Loucy (cell line): ENCODE results near the gene TMEM245.

Experiments
- EZH2phosphoT487 ChIP-seq: fragments of 200-600 bp; IDR thresholded peaks from 2 replicates; pipeline ENCODE4 v1.6.1; 2018; ENCODE audit warnings: antibody characterized with exemption, mild to moderate bottlenecking, moderate library complexity, borderline replicate concordance
- TF ChIP-seq, protein P1 (sequence below): fragments of 200-600 bp; sonication (generic); conservative IDR thresholded peaks from 2 replicates; pipeline ENCODE4 v1.5.1; 2014; ENCODE audit warnings: mild to moderate bottlenecking, antibody characterized with exemption, low read length

DNA sequence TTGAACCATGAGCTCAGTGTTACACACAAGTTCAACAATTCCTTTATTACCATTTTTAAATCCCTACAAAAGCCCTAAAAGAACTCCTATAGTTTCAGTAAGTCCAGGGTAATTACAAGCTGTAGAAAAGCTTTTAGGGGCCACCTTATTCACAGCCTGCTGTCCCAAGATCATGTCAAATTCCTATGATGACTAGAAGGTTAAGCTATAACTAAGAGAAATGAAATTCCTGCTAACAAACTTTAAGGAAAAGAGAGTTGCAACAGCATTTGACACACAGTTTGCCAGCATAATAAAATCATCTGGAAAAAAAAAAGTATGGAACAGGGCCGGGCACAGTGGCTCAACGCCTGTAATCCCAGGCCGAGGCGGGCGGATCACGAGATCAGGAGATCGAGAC is 31.5 kb downstream of the TMEM245 start:
- TF ChIP-seq, protein P1, sequence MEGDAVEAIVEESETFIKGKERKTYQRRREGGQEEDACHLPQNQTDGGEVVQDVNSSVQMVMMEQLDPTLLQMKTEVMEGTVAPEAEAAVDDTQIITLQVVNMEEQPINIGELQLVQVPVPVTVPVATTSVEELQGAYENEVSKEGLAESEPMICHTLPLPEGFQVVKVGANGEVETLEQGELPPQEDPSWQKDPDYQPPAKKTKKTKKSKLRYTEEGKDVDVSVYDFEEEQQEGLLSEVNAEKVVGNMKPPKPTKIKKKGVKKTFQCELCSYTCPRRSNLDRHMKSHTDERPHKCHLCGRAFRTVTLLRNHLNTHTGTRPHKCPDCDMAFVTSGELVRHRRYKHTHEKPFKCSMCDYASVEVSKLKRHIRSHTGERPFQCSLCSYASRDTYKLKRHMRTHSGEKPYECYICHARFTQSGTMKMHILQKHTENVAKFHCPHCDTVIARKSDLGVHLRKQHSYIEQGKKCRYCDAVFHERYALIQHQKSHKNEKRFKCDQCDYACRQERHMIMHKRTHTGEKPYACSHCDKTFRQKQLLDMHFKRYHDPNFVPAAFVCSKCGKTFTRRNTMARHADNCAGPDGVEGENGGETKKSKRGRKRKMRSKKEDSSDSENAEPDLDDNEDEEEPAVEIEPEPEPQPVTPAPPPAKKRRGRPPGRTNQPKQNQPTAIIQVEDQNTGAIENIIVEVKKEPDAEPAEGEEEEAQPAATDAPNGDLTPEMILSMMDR: no peak
- TF ChIP-seq EZH2phosphoT487: no peak
